HepG2 (cell line): ENCODE data around the gene GGA3.
"Not testable (repeated sequence)": the region's sequence is repeated elsewhere in the genome, so short reads cannot be mapped to it uniquely, and the experiment has no call there.

Experiments
- BRF2 ChIP-seq: sonication (generic); formaldehyde crosslinking; IDR thresholded peaks from 2 replicates; pipeline ENCODE4 v1.8.1; 2022; ENCODE audit warnings: mild to moderate bottlenecking, missing genetic modification reagents
- KLF12 ChIP-seq: sonication (generic); formaldehyde crosslinking; IDR thresholded peaks from 2 replicates; pipeline ENCODE4 v1.4.0; 2020; ENCODE audit warnings: missing genetic modification reagents, borderline replicate concordance
- NFRKB ChIP-seq: fragments of 450-650 bp; IDR thresholded peaks from 2 replicates; pipeline ENCODE4 v1.6.1; 2017
- SP4 ChIP-seq: sonication (generic); formaldehyde crosslinking; IDR thresholded peaks from 2 replicates; pipeline ENCODE4 v1.8.1; 2023; ENCODE audit warnings: mild to moderate bottlenecking, missing genetic modification reagents
- THAP11 ChIP-seq: IDR thresholded peaks from 2 replicates; pipeline ENCODE4 v1.6.1; 2016; ENCODE audit warnings: missing biosample characterization, missing genetic modification reagents
- UBTF ChIP-seq: sonication (generic); formaldehyde crosslinking; IDR thresholded peaks from 2 replicates; pipeline ENCODE4 v1.4.0; 2020; ENCODE audit warnings: mild to moderate bottlenecking, missing genetic modification reagents
- ZBTB33 ChIP-seq: sonication (generic); formaldehyde crosslinking; IDR thresholded peaks from 2 replicates; pipeline ENCODE4 v1.4.0; 2020; ENCODE audit warnings: missing genetic modification reagents
- ZNF3 ChIP-seq: IDR thresholded peaks from 2 replicates; pipeline ENCODE4 v1.7.0; 2017; ENCODE audit warnings: inconsistent platforms
- ZNF761 ChIP-seq: sonication (generic); formaldehyde crosslinking; conservative IDR thresholded peaks from 2 replicates; pipeline ENCODE4 v1.4.0; 2020; ENCODE audit warnings: mild to moderate bottlenecking, missing genetic modification reagents

GRCh38 chr17:75255954-75256698 is 5.3 kb downstream of the GGA3 start:
- not testable (repeated sequence) for TF ChIP-seq THAP11; ZNF761 (CRISPR knock-in tag); ZBTB33 (CRISPR knock-in tag); NFRKB; ZNF3 (CRISPR knock-in tag); KLF12; SP4 (CRISPR knock-in tag); UBTF (CRISPR knock-in tag); BRF2
